Measurements from ENCODE around the gene PHF21B. TPM values are rescaled to one million over a fixed set of nuclear protein-coding genes. Genes with fewer than 3 reads are reported as not detected.
"Not testable (repeated sequence)": the region's sequence is repeated elsewhere in the genome, so short reads cannot be mapped to it uniquely, and the experiment has no call there.

The PHF21B gene
- total RNA-seq, 4 donors from 2014 or later, result 0.17 to 0.62 TPM; not detected in 2

- intact Hi-C loops (cut with DNase I; ENCODE audit: low total_unique reads), result no loop called here
- WGBS, 2 donors, result 89% methylated on average over 5 of the region's 5 CpGs
- no peak for TF ChIP-seq POLR2A (IDR thresholded peaks at IDR 0.05)
- no peak for TF ChIP-seq CTCF (IDR thresholded peaks at IDR 0.05)
- DNase-seq (ENCODE audit: low spot score in 2 of 2), result peak in 1 of 2 donors; percentile 7
- H3K4me3 ChIP-seq (ENCODE audit: low read depth, poor library complexity, severe bottlenecking), result no peak overlapping the region
Observed at GRCh38 chr22:44855855-44856254, 153.9 kb downstream of the PHF21B start.

- intact Hi-C loops (cut with DNase I; ENCODE audit: low total_unique reads); H3K4me3 ChIP-seq (ENCODE audit: low read depth, poor library complexity, severe bottlenecking): not testable (repeated sequence)
- peak in 1 of 2 donors; percentile 75 for DNase-seq (ENCODE audit: low spot score in 2 of 2)
- WGBS, 2 donors, result 75 to 92% methylated on average over 8 of the region's 8 CpGs
Observed at GRCh38 chr22:44854641-44855040, 155.2 kb downstream of the PHF21B start.

GRCh38 chr22:44850946-44851345 lies 158.9 kb downstream of the PHF21B start:
- TF ChIP-seq CTCF (IDR thresholded peaks at IDR 0.05) (no peak), POLR2A (IDR thresholded peaks at IDR 0.05) (no peak)
- intact Hi-C loops (cut with DNase I; ENCODE audit: low total_unique reads), result no loop called here
- H3K4me3 ChIP-seq (ENCODE audit: low read depth, poor library complexity, severe bottlenecking), result no peak overlapping the region
- DNase-seq (ENCODE audit: low spot score in 2 of 2), result no peak
- WGBS, 2 donors, result 75 to 87% methylated on average over 6 of the region's 6 CpGs

GRCh38 chr22:44848791-44849420 lies 160.9 kb downstream of the PHF21B start:
- 92 to 95% methylated on average over 18 to 19 of the region's 21 CpGs for WGBS, 2 donors
- TF ChIP-seq POLR2A (IDR thresholded peaks at IDR 0.05) (no peak), CTCF (IDR thresholded peaks at IDR 0.05) (no peak)
- intact Hi-C loops (cut with DNase I; ENCODE audit: low total_unique reads), result no loop called here
- DNase-seq (ENCODE audit: low spot score in 2 of 2), result no peak
- H3K4me3 ChIP-seq (ENCODE audit: low read depth, poor library complexity, severe bottlenecking), result no peak overlapping the region

- TF ChIP-seq CTCF (IDR thresholded peaks at IDR 0.05), result no peak
- TF ChIP-seq POLR2A (IDR thresholded peaks at IDR 0.05), result no peak
- WGBS, 2 donors, result 77% methylated on average over 10 to 13 of the region's 14 CpGs
- intact Hi-C loops (cut with DNase I; ENCODE audit: low total_unique reads), result no loop called here
- no peak overlapping the region for H3K4me3 ChIP-seq (ENCODE audit: low read depth, poor library complexity, severe bottlenecking)
- no peak for DNase-seq (ENCODE audit: low spot score in 2 of 2)
Observed at GRCh38 chr22:44848296-44848741, 161.5 kb downstream of the PHF21B start.

- no peak for TF ChIP-seq CTCF (IDR thresholded peaks at IDR 0.05)
- TF ChIP-seq POLR2A (IDR thresholded peaks at IDR 0.05), result no peak
- intact Hi-C loops (cut with DNase I; ENCODE audit: low total_unique reads), result no loop called here
- 96 to 97% methylated on average over 18 of the region's 18 CpGs for WGBS, 2 donors
- DNase-seq (ENCODE audit: low spot score in 2 of 2), result no peak
- no peak overlapping the region for H3K4me3 ChIP-seq (ENCODE audit: low read depth, poor library complexity, severe bottlenecking)
Observed at GRCh38 chr22:44847892-44848291, 161.9 kb downstream of the PHF21B start.
